ENCODE results near the gene RER1. TPM values are rescaled to one million over a fixed set of nuclear protein-coding genes. Genes with fewer than 3 reads are reported as not detected.

Gene RER1
- total RNA-seq, 1 experiment from 2014 or later, result 141 TPM

DNA sequence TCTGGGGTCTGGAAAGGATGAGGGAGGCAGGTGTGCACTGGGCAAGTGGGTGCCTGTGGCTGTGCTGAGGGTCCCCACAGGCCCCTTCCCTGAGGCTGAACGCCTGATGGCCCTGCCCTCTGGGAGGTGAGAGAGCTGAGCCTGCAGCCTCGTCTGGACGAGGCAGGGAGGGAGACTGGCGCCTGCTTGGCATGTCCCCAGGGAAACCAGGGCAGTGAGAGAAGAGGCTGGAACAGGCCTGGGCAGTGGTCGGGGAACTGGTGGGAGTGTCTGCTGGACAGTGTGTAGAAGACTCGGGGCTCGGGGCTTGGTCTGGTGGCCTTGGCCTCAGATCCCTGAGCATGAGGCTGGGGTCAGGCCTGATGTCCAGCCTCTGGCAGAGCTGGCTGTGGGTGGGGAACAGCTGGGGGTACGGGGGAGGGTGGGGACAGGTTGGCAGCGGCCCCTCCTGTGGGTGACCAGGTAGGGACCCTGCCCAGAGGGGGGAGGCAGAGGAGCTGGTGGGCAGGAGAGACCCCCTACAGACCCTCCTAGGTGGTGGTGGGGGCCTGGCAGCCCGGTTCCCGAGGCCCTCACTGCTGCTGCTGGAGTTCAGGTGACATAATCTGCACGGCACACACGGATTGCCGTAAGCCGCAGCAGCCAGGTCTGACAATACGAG, 53.7 kb downstream of the RER1 start:
- H3K9me3 Mint-ChIP-seq (ENCODE audit: unreplicated experiment), result no peaks in the 10 kb centered on the region
- no peaks in the 10 kb centered on the region for H3K36me3 ChIP-seq (ENCODE audit: control insufficient read depth, insufficient read depth, low read length)
- no peaks in the 10 kb centered on the region for H3K4me1 ChIP-seq
- H3K27me3 Mint-ChIP-seq (ENCODE audit: insufficient read depth, unreplicated experiment), result peaks cover 10% of the 10 kb centered on the region
- intact Hi-C loops (cut with micrococcal nuclease; ENCODE audit: unreplicated experiment), result no loop called here
- POLR2A ChIA-PET, result no interaction called here
- H3K27ac Mint-ChIP-seq (ENCODE audit: unreplicated experiment), result no peak overlapping the region
- BruUV-seq (replicated peaks), result no TSS peak
- H3K27me3 ChIP-seq (replicated peaks; ENCODE audit: control insufficient read depth, insufficient read depth, low read length), result peaks cover 3% of the 10 kb centered on the region
- no peaks in the 10 kb centered on the region for H3K36me3 Mint-ChIP-seq (ENCODE audit: insufficient read depth, unreplicated experiment)
- TF ChIP-seq, protein P1, sequence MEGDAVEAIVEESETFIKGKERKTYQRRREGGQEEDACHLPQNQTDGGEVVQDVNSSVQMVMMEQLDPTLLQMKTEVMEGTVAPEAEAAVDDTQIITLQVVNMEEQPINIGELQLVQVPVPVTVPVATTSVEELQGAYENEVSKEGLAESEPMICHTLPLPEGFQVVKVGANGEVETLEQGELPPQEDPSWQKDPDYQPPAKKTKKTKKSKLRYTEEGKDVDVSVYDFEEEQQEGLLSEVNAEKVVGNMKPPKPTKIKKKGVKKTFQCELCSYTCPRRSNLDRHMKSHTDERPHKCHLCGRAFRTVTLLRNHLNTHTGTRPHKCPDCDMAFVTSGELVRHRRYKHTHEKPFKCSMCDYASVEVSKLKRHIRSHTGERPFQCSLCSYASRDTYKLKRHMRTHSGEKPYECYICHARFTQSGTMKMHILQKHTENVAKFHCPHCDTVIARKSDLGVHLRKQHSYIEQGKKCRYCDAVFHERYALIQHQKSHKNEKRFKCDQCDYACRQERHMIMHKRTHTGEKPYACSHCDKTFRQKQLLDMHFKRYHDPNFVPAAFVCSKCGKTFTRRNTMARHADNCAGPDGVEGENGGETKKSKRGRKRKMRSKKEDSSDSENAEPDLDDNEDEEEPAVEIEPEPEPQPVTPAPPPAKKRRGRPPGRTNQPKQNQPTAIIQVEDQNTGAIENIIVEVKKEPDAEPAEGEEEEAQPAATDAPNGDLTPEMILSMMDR (IDR thresholded peaks at IDR 0.05; ENCODE audit: insufficient read depth in 1 of 2, low read depth in 1 of 2, low read length in 1 of 2, severe bottlenecking in 1 of 2, unreplicated experiment in 1 of 2), result no peak
- CTCF ChIA-PET, result no interaction called here
- DNase-seq, result no peak
- H3K4me3 ChIP-seq (ENCODE audit: low read depth, low read length), result no peak overlapping the region
- no peak overlapping the region for H3K4me3 Mint-ChIP-seq (ENCODE audit: unreplicated experiment)
- H3K9me3 ChIP-seq, result no peaks in the 10 kb centered on the region
- H3K4me1 Mint-ChIP-seq (ENCODE audit: low read depth, unreplicated experiment), result no peaks in the 10 kb centered on the region

DNA sequence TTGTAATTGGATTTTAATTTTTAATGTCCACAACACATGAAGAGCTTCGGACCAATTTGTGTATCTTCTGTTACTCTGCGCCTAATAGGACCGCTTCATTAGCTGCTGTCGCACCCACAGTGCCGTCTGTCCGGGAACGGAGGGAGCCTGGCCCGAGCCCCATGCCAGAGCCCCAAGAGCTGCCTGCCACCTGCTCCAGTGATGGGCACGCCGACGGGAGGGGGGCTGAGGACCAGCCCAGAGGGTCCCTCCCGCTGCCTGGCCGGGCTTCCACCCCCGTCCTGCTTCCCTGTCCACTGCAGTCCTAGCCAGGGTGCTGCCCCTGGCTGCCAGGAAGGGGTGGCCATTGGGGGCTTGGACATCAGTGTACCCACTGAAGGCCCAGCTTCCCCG, 54.2 kb downstream of the RER1 start:
- H3K4me3 ChIP-seq (ENCODE audit: low read depth, low read length), result no peak overlapping the region
- no peaks in the 10 kb centered on the region for H3K4me1 ChIP-seq
- no peaks in the 10 kb centered on the region for H3K36me3 Mint-ChIP-seq (ENCODE audit: insufficient read depth, unreplicated experiment)
- BruUV-seq (replicated peaks), result no TSS peak
- CTCF ChIA-PET, result no interaction called here
- intact Hi-C loops (cut with micrococcal nuclease; ENCODE audit: unreplicated experiment), result no loop called here
- no peak for DNase-seq
- H3K27ac Mint-ChIP-seq (ENCODE audit: unreplicated experiment), result no peak overlapping the region
- no peaks in the 10 kb centered on the region for H3K9me3 Mint-ChIP-seq (ENCODE audit: unreplicated experiment)
- no peaks in the 10 kb centered on the region for H3K9me3 ChIP-seq
- H3K36me3 ChIP-seq (ENCODE audit: control insufficient read depth, insufficient read depth, low read length), result no peaks in the 10 kb centered on the region
- TF ChIP-seq, protein P1 (IDR thresholded peaks at IDR 0.05; ENCODE audit: insufficient read depth in 1 of 2, low read depth in 1 of 2, low read length in 1 of 2, severe bottlenecking in 1 of 2, unreplicated experiment in 1 of 2), result no peak
- H3K4me3 Mint-ChIP-seq (ENCODE audit: unreplicated experiment), result no peak overlapping the region
- POLR2A ChIA-PET, result no interaction called here
- peaks cover 3% of the 10 kb centered on the region for H3K27me3 ChIP-seq (replicated peaks; ENCODE audit: control insufficient read depth, insufficient read depth, low read length)
- no peaks in the 10 kb centered on the region for H3K4me1 Mint-ChIP-seq (ENCODE audit: low read depth, unreplicated experiment)
- H3K27me3 Mint-ChIP-seq (ENCODE audit: insufficient read depth, unreplicated experiment), result peaks cover 8% of the 10 kb centered on the region

DNA sequence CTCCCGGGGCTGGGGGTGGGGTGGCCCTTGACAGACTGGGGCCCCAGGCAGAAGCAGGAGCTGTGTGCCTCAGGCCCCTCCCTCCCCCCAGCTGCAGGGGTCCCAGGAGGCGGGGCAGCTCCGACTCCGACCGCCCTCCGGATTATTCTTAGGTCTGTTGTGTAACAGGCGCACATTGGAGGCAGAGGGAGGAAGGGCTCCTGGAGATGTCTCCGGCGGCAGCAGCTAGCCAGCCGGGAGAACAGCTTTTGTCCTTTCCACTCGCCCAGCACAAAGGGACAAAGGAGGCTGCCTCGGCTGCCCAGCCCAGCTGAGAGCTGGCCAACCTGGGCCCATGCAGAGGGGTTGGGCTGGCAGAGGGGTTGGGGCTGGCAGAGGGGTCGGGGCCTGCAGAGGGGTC, 54.8 kb downstream of the RER1 start:
- peaks cover 5% of the 10 kb centered on the region for H3K27me3 Mint-ChIP-seq (ENCODE audit: insufficient read depth, unreplicated experiment)
- POLR2A ChIA-PET, result no interaction called here
- no peaks in the 10 kb centered on the region for H3K4me1 Mint-ChIP-seq (ENCODE audit: low read depth, unreplicated experiment)

More for the DNA sequence above, 54.8 kb downstream of the RER1 start:
- DNase-seq, result no peak
- CTCF ChIA-PET, result no interaction called here
- no peaks in the 10 kb centered on the region for H3K9me3 Mint-ChIP-seq (ENCODE audit: unreplicated experiment)
- no peaks in the 10 kb centered on the region for H3K4me1 ChIP-seq
- BruUV-seq (replicated peaks), result no TSS peak
- H3K36me3 ChIP-seq (ENCODE audit: control insufficient read depth, insufficient read depth, low read length), result no peaks in the 10 kb centered on the region
- no peaks in the 10 kb centered on the region for H3K9me3 ChIP-seq
- intact Hi-C loops (cut with micrococcal nuclease; ENCODE audit: unreplicated experiment), result no loop called here
- no peak overlapping the region for H3K4me3 ChIP-seq (ENCODE audit: low read depth, low read length)
- no peak overlapping the region for H3K4me3 Mint-ChIP-seq (ENCODE audit: unreplicated experiment)
- H3K27me3 ChIP-seq (replicated peaks; ENCODE audit: control insufficient read depth, insufficient read depth, low read length), result peaks cover 3% of the 10 kb centered on the region
- H3K27ac Mint-ChIP-seq (ENCODE audit: unreplicated experiment), result no peak overlapping the region
- no peaks in the 10 kb centered on the region for H3K36me3 Mint-ChIP-seq (ENCODE audit: insufficient read depth, unreplicated experiment)
- TF ChIP-seq, protein P1 (IDR thresholded peaks at IDR 0.05; ENCODE audit: insufficient read depth in 1 of 2, low read depth in 1 of 2, low read length in 1 of 2, severe bottlenecking in 1 of 2, unreplicated experiment in 1 of 2), result no peak

All from Caco-2 (cell line).